Measurements from ENCODE around the gene POLR2E. TPM values are rescaled to one million over a fixed set of nuclear protein-coding genes. Genes with fewer than 3 reads are reported as not detected.

POLR2E gene
- total RNA-seq, 1 donor = 70.2 TPM

GRCh38 chr19:1042689-1043511 lies 52.3 kb downstream of the POLR2E start:
- Histone ChIP-seq H4K20me1 (ENCODE audit: insufficient read depth, low read length) (peaks cover 16% of the 10 kb centered on the region), H3K27ac (ENCODE audit: low read depth, low read length) (no peak overlapping the region), H3K27me3 (ENCODE audit: insufficient read depth, low read length) (no peaks in the 10 kb centered on the region), H3K79me2 (ENCODE audit: insufficient read depth, low read length) (no peaks in the 10 kb centered on the region), H3K4me3 (ENCODE audit: insufficient read depth, low read length) (no peak overlapping the region), H3K4me2 (ENCODE audit: insufficient read depth, low read length) (peak overlapping the region; percentile 80), H3K9me3 (ENCODE audit: low read depth, low read length) (no peaks in the 10 kb centered on the region), H3K4me1 (ENCODE audit: insufficient read depth, low read length) (peaks cover 38% of the 10 kb centered on the region), H2AFZ (ENCODE audit: low read length) (no peak overlapping the region), H3K36me3 (ENCODE audit: insufficient read depth, low read length) (peaks cover 12% of the 10 kb centered on the region)
- TF ChIP-seq CTCF (IDR thresholded peaks at IDR 0.05; ENCODE audit: extremely low read depth, low read depth, low read length) = no peak
- DNase-seq (ENCODE audit: insufficient read length, low spot score, missing footprints) = peak; percentile 94

GRCh38 chr19:1041835-1042685 lies 53.1 kb downstream of the POLR2E start:
- H3K4me1 ChIP-seq (ENCODE audit: insufficient read depth, low read length) = peaks cover 42% of the 10 kb centered on the region
- H3K27me3 ChIP-seq (ENCODE audit: insufficient read depth, low read length) = no peaks in the 10 kb centered on the region
- no peak for TF ChIP-seq CTCF (IDR thresholded peaks at IDR 0.05; ENCODE audit: extremely low read depth, low read depth, low read length)
- no peak overlapping the region for H2AFZ ChIP-seq (ENCODE audit: low read length)
- peak overlapping the region; percentile 80 for H3K4me2 ChIP-seq (ENCODE audit: insufficient read depth, low read length)
- no peaks in the 10 kb centered on the region for H3K9me3 ChIP-seq (ENCODE audit: low read depth, low read length)
- no peak overlapping the region for H3K27ac ChIP-seq (ENCODE audit: low read depth, low read length)
- peaks cover 19% of the 10 kb centered on the region for H3K36me3 ChIP-seq (ENCODE audit: insufficient read depth, low read length)
- no peaks in the 10 kb centered on the region for H3K79me2 ChIP-seq (ENCODE audit: insufficient read depth, low read length)
- peaks cover 21% of the 10 kb centered on the region for H4K20me1 ChIP-seq (ENCODE audit: insufficient read depth, low read length)
- DNase-seq (ENCODE audit: insufficient read length, low spot score, missing footprints) = no peak
- peak overlapping the region; percentile 37 for H3K4me3 ChIP-seq (ENCODE audit: insufficient read depth, low read length)

GRCh38 chr19:1041272-1041834 lies 53.8 kb downstream of the POLR2E start:
- no peak for DNase-seq (ENCODE audit: insufficient read length, low spot score, missing footprints)
- Histone ChIP-seq H3K4me2 (ENCODE audit: insufficient read depth, low read length) (peak overlapping the region; percentile 80), H2AFZ (ENCODE audit: low read length) (no peak overlapping the region), H3K4me1 (ENCODE audit: insufficient read depth, low read length) (peaks cover 42% of the 10 kb centered on the region), H3K36me3 (ENCODE audit: insufficient read depth, low read length) (peaks cover 22% of the 10 kb centered on the region), H3K9me3 (ENCODE audit: low read depth, low read length) (no peaks in the 10 kb centered on the region), H3K27ac (ENCODE audit: low read depth, low read length) (no peak overlapping the region), H3K79me2 (ENCODE audit: insufficient read depth, low read length) (no peaks in the 10 kb centered on the region), H3K4me3 (ENCODE audit: insufficient read depth, low read length) (peak overlapping the region; percentile 68), H3K27me3 (ENCODE audit: insufficient read depth, low read length) (no peaks in the 10 kb centered on the region), H4K20me1 (ENCODE audit: insufficient read depth, low read length) (peaks cover 21% of the 10 kb centered on the region)
- no peak for TF ChIP-seq CTCF (IDR thresholded peaks at IDR 0.05; ENCODE audit: extremely low read depth, low read depth, low read length)

All from osteoblast (primary cell).